Measurements from ENCODE around the gene CCDC28B.
"Not testable (repeated sequence)": the region's sequence is repeated elsewhere in the genome, so short reads cannot be mapped to it uniquely, and the experiment has no call there.

CCDC28B gene

GRCh38 chr1:32200226-32201010 lies at the start of gene CCDC28B:
CCDC28B (plus strand) TSS chr1:32200595; CDS start chr1:32201936, 1,341 bp downstream.
- H3K27me3 ChIP-seq (ENCODE audit: low read depth) = no peaks in the 10 kb centered on the region
- H3K9me3 ChIP-seq = no peaks in the 10 kb centered on the region
- peaks cover 28% of the 10 kb centered on the region for H3K36me3 ChIP-seq (replicated peaks)
- H3K4me3 ChIP-seq = peak within 1 kb of the TSS; percentile 60
- in situ Hi-C loops (cut with MboI; ENCODE audit: low sequenced_read_pairs) = no loop called here
- peak; percentile 84 to 89 for DNase-seq (ENCODE audit: low spot score in 2 of 2)
- H3K4me1 ChIP-seq = peaks cover 14% of the 10 kb centered on the region

- Histone ChIP-seq H3K9me3 (peaks cover 6% of the 10 kb centered on the region), H3K27me3 (ENCODE audit: low read depth) (no peaks in the 10 kb centered on the region), H3K36me3 (replicated peaks) (no peaks in the 10 kb centered on the region; the same call in 1 of the 2 replicates), H3K4me1 (peaks cover 7% of the 10 kb centered on the region), H3K4me3 (no peak overlapping the region)
- DNase-seq (ENCODE audit: low spot score in 2 of 2) = no peak
- in situ Hi-C loops (cut with MboI; ENCODE audit: low sequenced_read_pairs) = no loop called here
These were observed 49.5 kb upstream of the CCDC28B start for GRCh38 chr1:32150847-32151246.

GRCh38 chr1:32151319-32151787 lies 49.0 kb upstream of the CCDC28B start:
- DNase-seq (ENCODE audit: low spot score in 2 of 2) = peak in 1 of 2 experiments; percentile 17
- in situ Hi-C loops (cut with MboI; ENCODE audit: low sequenced_read_pairs) = no loop called here
- no peaks in the 10 kb centered on the region for H3K27me3 ChIP-seq (ENCODE audit: low read depth)

DNA sequence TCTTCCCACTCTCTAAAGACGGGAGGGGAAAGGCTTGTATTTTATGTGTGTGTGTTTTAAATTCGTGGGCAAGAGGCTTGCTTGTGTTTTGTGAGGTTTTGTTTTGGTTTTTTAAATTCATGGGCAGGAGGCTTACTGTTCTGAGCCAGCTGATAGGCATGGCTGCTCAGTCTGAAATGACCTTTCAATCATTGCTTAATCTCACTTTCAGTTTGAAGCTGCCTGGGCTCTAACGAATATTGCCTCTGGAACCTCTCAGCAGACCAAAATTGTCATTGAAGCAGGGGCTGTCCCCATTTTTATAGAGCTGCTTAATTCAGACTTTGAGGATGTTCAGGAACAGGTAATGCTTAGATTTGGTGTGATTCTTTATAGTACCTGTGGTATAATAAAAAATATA lies 41.2 kb upstream of the CCDC28B start:
- Histone ChIP-seq H3K9me3 (no peaks in the 10 kb centered on the region), H3K27me3 (ENCODE audit: low read depth) (no peaks in the 10 kb centered on the region), H3K4me1 (no peaks in the 10 kb centered on the region), H3K36me3 (replicated peaks) (peaks cover 70% of the 10 kb centered on the region), H3K4me3 (no peak overlapping the region)
- DNase-seq (ENCODE audit: low spot score in 2 of 2) = no peak
- in situ Hi-C loops (cut with MboI; ENCODE audit: low sequenced_read_pairs) = no loop called here

More at GRCh38 chr1:32151319-32151787, 49.0 kb upstream of the CCDC28B start:
- Histone ChIP-seq H3K4me1 (peaks cover 7% of the 10 kb centered on the region), H3K9me3 (peaks cover 6% of the 10 kb centered on the region), H3K36me3 (replicated peaks) (peaks cover 3% of the 10 kb centered on the region), H3K4me3 (no peak overlapping the region)

- no peak overlapping the region for H3K4me3 ChIP-seq
- no peaks in the 10 kb centered on the region for H3K4me1 ChIP-seq
- H3K36me3 ChIP-seq (replicated peaks) = peaks cover 72% of the 10 kb centered on the region
- no peak for DNase-seq (ENCODE audit: low spot score in 2 of 2)
- H3K9me3 ChIP-seq = no peaks in the 10 kb centered on the region
- no peaks in the 10 kb centered on the region for H3K27me3 ChIP-seq (ENCODE audit: low read depth)
- in situ Hi-C loops (cut with MboI; ENCODE audit: low sequenced_read_pairs) = no loop called here
These were observed 37.0 kb upstream of the CCDC28B start for GRCh38 chr1:32163405-32163804.

GRCh38 chr1:32165633-32166032 lies 34.8 kb upstream of the CCDC28B start:
- peaks cover 65% of the 10 kb centered on the region for H3K36me3 ChIP-seq (replicated peaks)
- H3K27me3 ChIP-seq (ENCODE audit: low read depth); H3K4me3 ChIP-seq; DNase-seq (ENCODE audit: low spot score in 2 of 2); H3K9me3 ChIP-seq; H3K4me1 ChIP-seq; in situ Hi-C loops (cut with MboI; ENCODE audit: low sequenced_read_pairs): not testable (repeated sequence)

DNA sequence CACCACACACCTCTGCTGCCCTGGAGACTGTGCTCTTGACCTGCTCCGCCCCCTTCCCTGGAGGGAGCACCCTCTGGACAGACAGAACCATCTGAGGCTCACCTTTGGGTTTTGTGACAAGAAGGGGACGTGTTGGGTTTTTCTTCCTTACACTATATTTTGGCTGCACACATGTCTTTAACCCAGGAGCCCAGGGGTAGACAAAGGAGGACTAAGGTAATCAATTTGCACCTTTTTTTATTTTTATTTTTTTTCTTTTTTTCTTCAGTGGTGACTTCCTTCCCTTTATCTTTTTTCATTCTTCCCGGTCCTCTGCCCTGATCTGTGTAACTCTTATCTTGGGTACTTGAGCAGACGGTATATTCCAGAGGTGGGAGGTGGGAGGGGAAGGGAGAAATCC lies 29.4 kb upstream of the CCDC28B start:
- in situ Hi-C loops (cut with MboI; ENCODE audit: low sequenced_read_pairs) = no loop called here
- H3K4me1 ChIP-seq = no peaks in the 10 kb centered on the region
- peaks cover 47% of the 10 kb centered on the region for H3K36me3 ChIP-seq (replicated peaks)
- no peak overlapping the region for H3K4me3 ChIP-seq
- H3K9me3 ChIP-seq = no peaks in the 10 kb centered on the region
- no peak for DNase-seq (ENCODE audit: low spot score in 2 of 2)
- H3K27me3 ChIP-seq (ENCODE audit: low read depth) = no peaks in the 10 kb centered on the region

GRCh38 chr1:32172621-32173245 lies 27.7 kb upstream of the CCDC28B start:
- DNase-seq (ENCODE audit: low spot score in 2 of 2) = no peak
- in situ Hi-C loops (cut with MboI; ENCODE audit: low sequenced_read_pairs) = no loop called here
- H3K9me3 ChIP-seq = no peaks in the 10 kb centered on the region
- H3K4me1 ChIP-seq = no peaks in the 10 kb centered on the region
- H3K4me3 ChIP-seq = no peak overlapping the region
- no peaks in the 10 kb centered on the region for H3K27me3 ChIP-seq (ENCODE audit: low read depth)
- peaks cover 36% of the 10 kb centered on the region for H3K36me3 ChIP-seq (replicated peaks)

DNA sequence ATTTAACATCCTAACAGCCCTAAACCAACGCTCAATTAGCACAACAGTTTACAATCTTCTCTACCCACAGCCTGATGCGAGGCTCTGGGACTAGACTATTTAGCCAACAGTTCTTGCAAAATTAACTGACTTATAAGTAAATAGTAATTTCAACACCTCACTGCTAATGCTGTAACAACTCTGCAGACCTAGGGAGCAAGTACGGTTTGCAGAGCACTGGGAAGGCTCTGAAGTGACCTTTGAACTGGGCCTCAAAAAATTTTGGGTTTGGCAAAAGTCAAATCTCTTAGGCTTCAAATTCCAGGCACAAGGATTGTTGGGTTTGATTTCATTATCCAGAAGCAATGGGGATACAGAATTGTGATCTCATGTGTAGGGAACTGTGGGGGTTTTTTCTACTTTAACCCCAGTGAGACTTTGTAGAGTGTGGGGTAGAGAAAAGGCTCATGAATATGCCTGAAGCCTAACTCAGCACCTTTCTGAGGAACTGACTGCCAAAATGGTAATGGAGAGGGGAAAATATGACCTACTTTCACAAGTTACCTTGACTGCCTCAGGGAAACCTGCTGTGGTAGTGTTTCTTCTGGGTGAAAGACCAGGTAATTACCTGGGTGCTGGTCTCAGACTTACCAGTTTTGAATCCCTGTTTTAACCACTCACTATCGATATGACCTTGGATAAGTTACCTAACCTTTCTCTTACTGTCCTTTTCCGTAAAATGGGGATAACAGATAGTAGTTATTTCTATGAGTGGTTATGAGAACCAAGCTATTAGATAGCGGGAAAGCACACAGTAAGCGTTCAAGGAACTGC lies 21.8 kb upstream of the CCDC28B start:
- Histone ChIP-seq H3K4me3 (no peak overlapping the region), H3K9me3 (no peaks in the 10 kb centered on the region), H3K27me3 (ENCODE audit: low read depth) (no peaks in the 10 kb centered on the region), H3K4me1 (peaks cover 14% of the 10 kb centered on the region), H3K36me3 (replicated peaks) (peaks cover 28% of the 10 kb centered on the region)
- DNase-seq (ENCODE audit: low spot score in 2 of 2) = no peak
- in situ Hi-C loops (cut with MboI; ENCODE audit: low sequenced_read_pairs) = no loop called here

- Histone ChIP-seq H3K36me3 (replicated peaks) (peaks cover 33% of the 10 kb centered on the region), H3K27me3 (ENCODE audit: low read depth) (no peaks in the 10 kb centered on the region), H3K4me1 (peaks cover 14% of the 10 kb centered on the region), H3K4me3 (peak overlapping the region; percentile 59), H3K9me3 (no peaks in the 10 kb centered on the region)
- in situ Hi-C loops (cut with MboI; ENCODE audit: low sequenced_read_pairs) = no loop called here
- DNase-seq (ENCODE audit: low spot score in 2 of 2) = no peak
These were observed 21.3 kb upstream of the CCDC28B start for GRCh38 chr1:32179193-32179442.

DNA sequence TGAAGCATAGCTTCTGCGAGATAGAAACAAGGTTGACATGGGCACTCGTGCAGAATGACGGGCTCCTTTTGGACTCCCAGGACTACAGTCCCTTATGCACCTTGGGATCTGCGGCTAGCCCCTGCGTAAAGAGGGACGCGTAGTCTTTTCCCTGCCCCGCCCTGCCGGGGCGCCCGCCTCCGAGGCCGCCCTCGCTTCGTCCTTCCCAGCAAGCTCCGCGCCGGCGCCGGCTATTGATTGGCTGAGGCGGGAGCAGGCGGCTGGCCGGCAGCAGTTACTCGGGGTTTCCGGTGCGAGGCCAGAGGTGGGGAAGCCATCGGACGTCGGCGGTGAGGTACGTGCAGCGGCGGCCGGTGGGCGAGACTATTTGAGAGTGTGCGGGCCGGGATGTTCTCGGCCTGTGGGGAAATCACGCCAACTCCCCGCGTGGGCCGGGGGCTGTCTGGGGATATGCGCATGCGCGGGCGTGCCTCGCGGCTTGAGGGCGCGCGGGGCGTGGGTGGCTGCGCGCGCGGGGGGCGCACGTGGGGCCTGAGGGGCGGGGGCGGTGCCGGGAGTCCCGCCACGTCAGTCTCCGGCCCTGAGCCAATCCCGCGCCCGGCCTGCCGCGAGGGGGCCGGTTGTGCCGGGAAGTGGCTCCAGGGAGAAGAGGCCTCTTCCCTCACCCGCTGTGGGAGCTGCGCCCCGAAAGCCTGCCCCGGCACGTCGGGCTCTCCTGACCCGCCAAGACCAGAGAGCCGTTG lies 20.8 kb upstream of the CCDC28B start, which contains the start of gene TXLNA:
TXLNA (plus strand) TSS at position 233 of the 743 bp plus-strand sequence. CDS start 671 bp downstream, outside the sequence.
- H3K4me3 ChIP-seq = peak within 1 kb of the TSS; percentile 59
- peaks cover 14% of the 10 kb centered on the region for H3K4me1 ChIP-seq
- H3K27me3 ChIP-seq (ENCODE audit: low read depth) = no peaks in the 10 kb centered on the region
- DNase-seq (ENCODE audit: low spot score in 2 of 2) = peak; percentile 89 to 96
- peaks cover 36% of the 10 kb centered on the region for H3K36me3 ChIP-seq (replicated peaks)
- H3K9me3 ChIP-seq = no peaks in the 10 kb centered on the region
- in situ Hi-C loops (cut with MboI; ENCODE audit: low sequenced_read_pairs) = no loop called here

DNA sequence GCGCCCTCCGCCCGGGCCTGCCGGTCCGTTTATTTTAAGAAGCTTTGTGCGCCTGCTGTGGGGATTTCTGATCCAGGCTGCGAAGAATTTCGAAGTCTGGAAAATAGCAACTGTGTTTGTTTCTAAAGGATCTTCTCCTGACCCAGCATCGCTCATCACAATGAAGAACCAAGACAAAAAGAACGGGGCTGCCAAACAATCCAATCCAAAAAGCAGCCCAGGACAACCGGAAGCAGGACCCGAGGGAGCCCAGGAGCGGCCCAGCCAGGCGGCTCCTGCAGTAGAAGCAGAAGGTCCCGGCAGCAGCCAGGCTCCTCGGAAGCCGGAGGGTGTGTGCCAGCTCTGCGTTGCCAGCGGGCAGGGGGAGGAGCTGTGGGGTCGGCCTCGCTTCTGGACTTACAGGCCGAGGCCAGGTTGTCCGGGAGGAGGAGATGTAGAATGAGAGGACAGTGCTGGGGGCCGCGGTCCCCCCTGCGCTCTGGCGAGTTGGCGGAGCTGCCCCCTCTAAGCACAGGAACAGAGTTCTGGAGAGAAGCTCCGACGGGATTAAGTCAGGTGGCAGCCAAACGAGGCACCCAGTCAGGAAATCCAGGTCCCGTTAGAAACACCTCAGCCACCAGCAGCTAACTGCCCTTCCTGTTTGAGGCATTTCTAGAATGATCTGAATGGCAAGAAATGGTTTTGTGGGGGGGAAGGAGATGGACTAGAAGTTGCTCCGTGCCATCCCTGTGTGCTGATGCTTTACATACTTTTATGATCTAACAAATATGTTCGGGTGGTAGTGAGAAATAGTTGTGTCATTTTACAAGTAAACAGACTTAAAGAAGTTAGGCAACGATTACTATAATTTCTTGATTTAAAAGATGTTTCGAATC lies 20.0 kb upstream of the CCDC28B start:
- H3K9me3 ChIP-seq = no peaks in the 10 kb centered on the region
- H3K4me3 ChIP-seq = peak overlapping the region; percentile 59
- peaks cover 42% of the 10 kb centered on the region for H3K36me3 ChIP-seq (replicated peaks)
- in situ Hi-C loops (cut with MboI; ENCODE audit: low sequenced_read_pairs) = no loop called here
- H3K27me3 ChIP-seq (ENCODE audit: low read depth) = no peaks in the 10 kb centered on the region
- H3K4me1 ChIP-seq = peaks cover 14% of the 10 kb centered on the region
- DNase-seq (ENCODE audit: low spot score in 2 of 2) = peak; percentile 4 to 64
